MM.1S (cell line): Measurements from ENCODE around the gene BEAN1.

Source experiments
- DNase-seq: peaks from one replicate; pipeline ENCODE4 v3.0.0-alpha.2; 2015
- H2AFZ ChIP-seq: fragments of 300-600 bp; sonication (generic); 2 replicates; pipeline ENCODE4 v1.6.0; 2016; ENCODE audit warnings: antibody characterized with exemption, low read length
- H3F3A ChIP-seq: fragments of 300-600 bp; sonication (generic); 2 replicates; pipeline ENCODE4 v1.6.1; 2016; ENCODE audit warnings: mild to moderate bottlenecking, antibody characterized with exemption, low read length, moderate library complexity, mixed read lengths; ENCODE audit not compliant: insufficient read depth
- H3K27ac ChIP-seq: fragments of 300-600 bp; sonication (generic); 2 replicates; pipeline ENCODE4 v1.5.1; 2016; ENCODE audit warnings: mild to moderate bottlenecking, low read length
- H3K27me3 ChIP-seq: fragments of 300-600 bp; sonication (generic); replicated peaks from 2 replicates; pipeline ENCODE4 v1.6.0; 2016; ENCODE audit warnings: low read length; ENCODE audit not compliant: insufficient read depth
- H3K36me3 ChIP-seq: fragments of 300-600 bp; sonication (generic); replicated peaks from 2 replicates; pipeline ENCODE4 v1.6.1; 2016; ENCODE audit warnings: mild to moderate bottlenecking, low read length, mixed read lengths; ENCODE audit not compliant: insufficient read depth
- H3K4me1 ChIP-seq: fragments of 300-600 bp; sonication (generic); 2 replicates; pipeline ENCODE4 v1.6.1; 2016; ENCODE audit warnings: low read length, mixed read lengths
- H3K4me2 ChIP-seq: fragments of 300-600 bp; sonication (generic); 2 replicates; pipeline ENCODE4 v1.6.0; 2016; ENCODE audit warnings: low read depth, low read length
- H3K4me3 ChIP-seq: fragments of 300-600 bp; sonication (generic); 2 replicates; pipeline ENCODE4 v1.5.1; 2016; ENCODE audit warnings: low read length, mixed read lengths
- H3K79me2 ChIP-seq: fragments of 300-600 bp; sonication (generic); 2 replicates; pipeline ENCODE4 v1.6.1; 2016; ENCODE audit warnings: mixed run types, low read length, mixed read lengths
- H3K9ac ChIP-seq: fragments of 300-600 bp; sonication (generic); 2 replicates; pipeline ENCODE4 v1.6.1; 2016; ENCODE audit warnings: low read length, mixed read lengths
- H3K9me2 ChIP-seq: fragments of 300-600 bp; sonication (generic); replicated peaks from 2 replicates; pipeline ENCODE4 v1.6.1; 2016; ENCODE audit warnings: mild to moderate bottlenecking, low read length, mixed read lengths; ENCODE audit not compliant: insufficient read depth
- H3K9me3 ChIP-seq: fragments of 300-600 bp; sonication (generic); replicated peaks from 2 replicates; pipeline ENCODE4 v1.6.1; 2016; ENCODE audit warnings: mild to moderate bottlenecking, low read length, mixed read lengths; ENCODE audit not compliant: insufficient read depth
- H4K20me1 ChIP-seq: fragments of 300-600 bp; sonication (generic); 2 replicates; pipeline ENCODE4 v1.6.1; 2016; ENCODE audit warnings: mild to moderate bottlenecking, low read length, moderate library complexity, mixed read lengths; ENCODE audit not compliant: insufficient read depth
- CTCF ChIP-seq: fragments of 300-600 bp; sonication (generic); IDR thresholded peaks from 2 replicates; pipeline ENCODE4 v1.5.1; 2016; ENCODE audit warnings: antibody characterized with exemption, low read length, mixed read lengths
- EZH2 ChIP-seq: fragments of 300-600 bp; sonication (generic); optimal IDR thresholded peaks from 2 replicates; pipeline ENCODE3; 2017; ENCODE audit warnings: low read depth, mild to moderate bottlenecking, antibody characterized with exemption, low read length, mixed read lengths
- EZH2phosphoT487 ChIP-seq: fragments of 300-600 bp; sonication (generic); IDR thresholded peaks from 2 replicates; pipeline ENCODE4 v1.6.1; 2018; ENCODE audit warnings: antibody characterized with exemption, low read length

BEAN1 gene

GRCh38 chr16:66391726-66392670, 35.1 kb upstream of the BEAN1 start:
- Histone ChIP-seq H3K4me1 (no peaks in the 10 kb centered on the region), H3K79me2 (no peaks in the 10 kb centered on the region), H3K4me3 (no peak overlapping the region), H3K36me3 (no peaks in the 10 kb centered on the region), H3K27me3 (no peaks in the 10 kb centered on the region), H2AFZ (no peak overlapping the region), H3F3A (no peaks in the 10 kb centered on the region), H3K9me3 (no peaks in the 10 kb centered on the region), H4K20me1 (no peaks in the 10 kb centered on the region), H3K27ac (no peak overlapping the region), H3K9ac (no peak overlapping the region), H3K4me2 (no peak overlapping the region), H3K9me2 (no peaks in the 10 kb centered on the region)
- no peak for DNase-seq
- TF ChIP-seq EZH2: no peak
- no peak for TF ChIP-seq CTCF
- no peak for TF ChIP-seq EZH2phosphoT487

GRCh38 chr16:66395806-66396555, 31.1 kb upstream of the BEAN1 start:
- no peak for DNase-seq
- Histone ChIP-seq H3F3A (no peaks in the 10 kb centered on the region), H3K27ac (no peak overlapping the region), H3K9me3 (no peaks in the 10 kb centered on the region), H3K4me2 (no peak overlapping the region), H3K79me2 (no peaks in the 10 kb centered on the region), H2AFZ (no peak overlapping the region), H3K27me3 (no peaks in the 10 kb centered on the region), H3K36me3 (no peaks in the 10 kb centered on the region), H4K20me1 (no peaks in the 10 kb centered on the region), H3K4me1 (no peaks in the 10 kb centered on the region), H3K9me2 (no peaks in the 10 kb centered on the region), H3K4me3 (no peak overlapping the region), H3K9ac (no peak overlapping the region)
- TF ChIP-seq EZH2 (no peak), CTCF (no peak), EZH2phosphoT487 (no peak)

GRCh38 chr16:66397736-66398433, 29.2 kb upstream of the BEAN1 start:
- TF ChIP-seq EZH2phosphoT487 (no peak), CTCF (no peak), EZH2 (no peak)
- H3K27me3 ChIP-seq: no peaks in the 10 kb centered on the region
- no peaks in the 10 kb centered on the region for H3K9me3 ChIP-seq
- no peaks in the 10 kb centered on the region for H3F3A ChIP-seq
- no peaks in the 10 kb centered on the region for H3K36me3 ChIP-seq
- H3K9ac ChIP-seq: no peak overlapping the region
- no peak for DNase-seq
- no peaks in the 10 kb centered on the region for H3K79me2 ChIP-seq
- H3K4me2 ChIP-seq: no peak overlapping the region
- no peaks in the 10 kb centered on the region for H3K4me1 ChIP-seq
- H3K9me2 ChIP-seq: no peaks in the 10 kb centered on the region
- no peak overlapping the region for H2AFZ ChIP-seq
- no peaks in the 10 kb centered on the region for H4K20me1 ChIP-seq
- H3K27ac ChIP-seq: no peak overlapping the region
- H3K4me3 ChIP-seq: no peak overlapping the region
